Measurements from ENCODE around the gene PRSS53.

PRSS53 gene

DNA sequence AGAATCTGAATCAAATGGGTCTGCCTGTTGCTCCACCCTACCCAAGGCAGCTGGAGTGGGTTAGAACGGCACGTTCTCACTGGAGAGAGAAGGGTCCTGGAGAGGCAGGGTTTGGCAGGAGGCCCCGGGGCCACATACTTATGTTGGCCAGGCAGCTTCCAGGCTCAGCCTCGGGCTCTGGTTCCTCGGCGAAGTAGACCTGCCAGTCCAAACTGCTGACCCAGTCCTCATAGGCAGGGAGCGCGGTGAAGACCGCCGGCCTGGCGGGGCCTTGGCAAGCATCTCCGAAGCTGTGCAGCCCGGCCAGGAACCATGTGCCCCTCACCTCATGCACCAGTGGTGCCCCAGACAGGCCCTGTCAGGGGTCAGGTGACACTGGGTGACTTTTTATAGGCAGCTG lies 4.8 kb downstream of the PRSS53 start:
- Histone ChIP-seq H3K9ac (ENCODE audit: low read length) (no peak overlapping the region), H3K79me2 (ENCODE audit: control insufficient read depth, insufficient read depth, low read length, poor library complexity) (no peaks in the 10 kb centered on the region), H3K23ac (ENCODE audit: low read length) (no peak overlapping the region), H2AFZ (ENCODE audit: insufficient read depth, low read length, poor library complexity) (no peak overlapping the region), H3K27ac (ENCODE audit: low read depth, low read length) (no peak overlapping the region), H2AK5ac (ENCODE audit: low read length) (no peak overlapping the region), H3K4me3 (ENCODE audit: low read depth, low read length) (no peak overlapping the region), H4K91ac (ENCODE audit: low read depth, low read length) (no peak overlapping the region), H3K9me3 (ENCODE audit: insufficient read depth, low read depth, low read length) (no peaks in the 10 kb centered on the region), H3K27me3 (ENCODE audit: insufficient read depth, low read length) (no peaks in the 10 kb centered on the region), H3K4me1 (ENCODE audit: control insufficient read depth in 1 of 2, insufficient read depth in 2 of 2, low read length in 2 of 2) (no peaks in the 10 kb centered on the region), H4K8ac (ENCODE audit: low read depth, low read length) (no peak overlapping the region), H3K4me2 (ENCODE audit: low read length) (no peak overlapping the region), H2BK5ac (ENCODE audit: low read depth, low read length, poor library complexity) (no peak overlapping the region), H3K18ac (ENCODE audit: low read length) (no peak overlapping the region), H2BK12ac (ENCODE audit: low read length) (no peak overlapping the region), H3K4ac (ENCODE audit: low read depth, low read length) (no peak overlapping the region), H3K79me1 (ENCODE audit: low read length) (no peaks in the 10 kb centered on the region), H4K12ac (ENCODE audit: low read depth, low read length) (no peak overlapping the region), H2BK120ac (ENCODE audit: insufficient read depth, low read length, poor library complexity) (no peak overlapping the region), H3K14ac (ENCODE audit: low read length) (no peak overlapping the region), H3K36me3 (ENCODE audit: control insufficient read depth in 1 of 2, insufficient read depth in 2 of 2, low read length in 2 of 2) (peaks cover 48 to 78% of the 10 kb centered on the region in 2 experiments)
- no CpG with 5 or more reads among the region's 13 CpGs for WGBS (ENCODE audit: extremely low coverage, insufficient coverage, insufficient read length)
- DNase-seq, result no peak

GRCh38 chr16:31083556-31083955 lies 5.2 kb downstream of the PRSS53 start:
- no peak overlapping the region for H2BK5ac ChIP-seq (ENCODE audit: low read depth, low read length, poor library complexity)
- DNase-seq, result no peak
- no peak overlapping the region for H3K4me2 ChIP-seq (ENCODE audit: low read length)
- no peaks in the 10 kb centered on the region for H3K79me1 ChIP-seq (ENCODE audit: low read length)
- H2BK120ac ChIP-seq (ENCODE audit: insufficient read depth, low read length, poor library complexity), result no peak overlapping the region
- H3K27me3 ChIP-seq (ENCODE audit: insufficient read depth, low read length), result no peaks in the 10 kb centered on the region
- H3K4ac ChIP-seq (ENCODE audit: low read depth, low read length), result no peak overlapping the region
- no peak overlapping the region for H3K23ac ChIP-seq (ENCODE audit: low read length)
- no peak overlapping the region for H3K18ac ChIP-seq (ENCODE audit: low read length)
- no peak overlapping the region for H2AK5ac ChIP-seq (ENCODE audit: low read length)
- H2AFZ ChIP-seq (ENCODE audit: insufficient read depth, low read length, poor library complexity), result no peak overlapping the region
- H3K4me3 ChIP-seq (ENCODE audit: low read depth, low read length), result no peak overlapping the region
- H3K79me2 ChIP-seq (ENCODE audit: control insufficient read depth, insufficient read depth, low read length, poor library complexity), result no peaks in the 10 kb centered on the region
- H3K4me1 ChIP-seq (ENCODE audit: control insufficient read depth in 1 of 2, insufficient read depth in 2 of 2, low read length in 2 of 2), result no peaks in the 10 kb centered on the region
- no peak overlapping the region for H4K91ac ChIP-seq (ENCODE audit: low read depth, low read length)
- no CpG with 5 or more reads among the region's 5 CpGs for WGBS (ENCODE audit: extremely low coverage, insufficient coverage, insufficient read length)
- H3K9ac ChIP-seq (ENCODE audit: low read length), result no peak overlapping the region
- H4K8ac ChIP-seq (ENCODE audit: low read depth, low read length), result no peak overlapping the region
- H4K12ac ChIP-seq (ENCODE audit: low read depth, low read length), result no peak overlapping the region
- H3K9me3 ChIP-seq (ENCODE audit: insufficient read depth, low read depth, low read length), result no peaks in the 10 kb centered on the region
- H2BK12ac ChIP-seq (ENCODE audit: low read length), result no peak overlapping the region
- peaks cover 48 to 80% of the 10 kb centered on the region in 2 experiments for H3K36me3 ChIP-seq (ENCODE audit: control insufficient read depth in 1 of 2, insufficient read depth in 2 of 2, low read length in 2 of 2)
- no peak overlapping the region for H3K27ac ChIP-seq (ENCODE audit: low read depth, low read length)
- no peak overlapping the region for H3K14ac ChIP-seq (ENCODE audit: low read length)

GRCh38 chr16:31083081-31083480 lies 5.7 kb downstream of the PRSS53 start:
- Histone ChIP-seq H4K8ac (ENCODE audit: low read depth, low read length) (no peak overlapping the region), H3K9ac (ENCODE audit: low read length) (no peak overlapping the region), H3K14ac (ENCODE audit: low read length) (no peak overlapping the region), H3K79me2 (ENCODE audit: control insufficient read depth, insufficient read depth, low read length, poor library complexity) (no peaks in the 10 kb centered on the region), H3K4me1 (ENCODE audit: control insufficient read depth in 1 of 2, insufficient read depth in 2 of 2, low read length in 2 of 2) (no peaks in the 10 kb centered on the region), H2AFZ (ENCODE audit: insufficient read depth, low read length, poor library complexity) (no peak overlapping the region), H3K9me3 (ENCODE audit: insufficient read depth, low read depth, low read length) (no peaks in the 10 kb centered on the region), H3K79me1 (ENCODE audit: low read length) (no peaks in the 10 kb centered on the region), H3K4me3 (ENCODE audit: low read depth, low read length) (no peak overlapping the region), H3K4ac (ENCODE audit: low read depth, low read length) (no peak overlapping the region), H2BK5ac (ENCODE audit: low read depth, low read length, poor library complexity) (no peak overlapping the region), H2BK120ac (ENCODE audit: insufficient read depth, low read length, poor library complexity) (no peak overlapping the region), H3K36me3 (ENCODE audit: control insufficient read depth in 1 of 2, insufficient read depth in 2 of 2, low read length in 2 of 2) (peaks cover 53 to 80% of the 10 kb centered on the region in 2 experiments), H4K91ac (ENCODE audit: low read depth, low read length) (no peak overlapping the region), H3K27ac (ENCODE audit: low read depth, low read length) (no peak overlapping the region), H3K23ac (ENCODE audit: low read length) (no peak overlapping the region), H3K4me2 (ENCODE audit: low read length) (no peak overlapping the region), H2AK5ac (ENCODE audit: low read length) (no peak overlapping the region), H4K12ac (ENCODE audit: low read depth, low read length) (no peak overlapping the region), H3K18ac (ENCODE audit: low read length) (no peak overlapping the region), H2BK12ac (ENCODE audit: low read length) (no peak overlapping the region), H3K27me3 (ENCODE audit: insufficient read depth, low read length) (no peaks in the 10 kb centered on the region)
- WGBS (ENCODE audit: extremely low coverage, insufficient coverage, insufficient read length), result no CpG with 5 or more reads among the region's 9 CpGs
- no peak for DNase-seq

- no peak overlapping the region for H3K4me2 ChIP-seq (ENCODE audit: low read length)
- H3K9me3 ChIP-seq (ENCODE audit: insufficient read depth, low read depth, low read length), result no peaks in the 10 kb centered on the region
- H3K9ac ChIP-seq (ENCODE audit: low read length), result no peak overlapping the region
- no peaks in the 10 kb centered on the region for H3K4me1 ChIP-seq (ENCODE audit: control insufficient read depth in 1 of 2, insufficient read depth in 2 of 2, low read length in 2 of 2)
- H2BK12ac ChIP-seq (ENCODE audit: low read length), result no peak overlapping the region
- H4K12ac ChIP-seq (ENCODE audit: low read depth, low read length), result no peak overlapping the region
- no CpG with 5 or more reads among the region's 14 CpGs for WGBS (ENCODE audit: extremely low coverage, insufficient coverage, insufficient read length)
- no peak overlapping the region for H2BK120ac ChIP-seq (ENCODE audit: insufficient read depth, low read length, poor library complexity)
- no peak overlapping the region for H2BK5ac ChIP-seq (ENCODE audit: low read depth, low read length, poor library complexity)
- no peak overlapping the region for H4K91ac ChIP-seq (ENCODE audit: low read depth, low read length)
- H3K18ac ChIP-seq (ENCODE audit: low read length), result no peak overlapping the region
- no peak overlapping the region for H2AK5ac ChIP-seq (ENCODE audit: low read length)
- no peak overlapping the region for H3K14ac ChIP-seq (ENCODE audit: low read length)
- H3K36me3 ChIP-seq (ENCODE audit: control insufficient read depth in 1 of 2, insufficient read depth in 2 of 2, low read length in 2 of 2), result peaks cover 57 to 80% of the 10 kb centered on the region in 2 experiments
- no peak overlapping the region for H3K27ac ChIP-seq (ENCODE audit: low read depth, low read length)
- H3K79me2 ChIP-seq (ENCODE audit: control insufficient read depth, insufficient read depth, low read length, poor library complexity), result no peaks in the 10 kb centered on the region
- H3K23ac ChIP-seq (ENCODE audit: low read length), result no peak overlapping the region
- H3K27me3 ChIP-seq (ENCODE audit: insufficient read depth, low read length), result no peaks in the 10 kb centered on the region
- H4K8ac ChIP-seq (ENCODE audit: low read depth, low read length), result no peak overlapping the region
- H2AFZ ChIP-seq (ENCODE audit: insufficient read depth, low read length, poor library complexity), result no peak overlapping the region
- peak in 1 of 2 donors; percentile 36 for DNase-seq
- H3K4ac ChIP-seq (ENCODE audit: low read depth, low read length), result no peak overlapping the region
- no peaks in the 10 kb centered on the region for H3K79me1 ChIP-seq (ENCODE audit: low read length)
- H3K4me3 ChIP-seq (ENCODE audit: low read depth, low read length), result no peak overlapping the region
Observed at GRCh38 chr16:31082368-31083045, 6.2 kb downstream of the PRSS53 start.

All from trophoblast cell (in vitro differentiated cells and primary cell).